G401 (cell line): ENCODE results near the gene ICA1. TPM values are rescaled to one million over a fixed set of nuclear protein-coding genes. Genes with fewer than 3 reads are reported as not detected.
"Not testable (repeated sequence)": the region's sequence is repeated elsewhere in the genome, so short reads cannot be mapped to it uniquely, and the experiment has no call there.

Experiments
- DNase-seq: peaks from one replicate; pipeline ENCODE4 v3.0.0-alpha.2; 2015; ENCODE audit warnings: low spot score
- in situ Hi-C: cut with HindIII; loops from 2 replicates; pipeline ENCODE4 v1.10.0; 2016; ENCODE audit warnings: low sequenced_read_pairs, mixed read lengths
- total RNA-seq: library from RNA; depleted of rRNA; stranded (reverse); fragments of >200 nt; shearing (Covaris generic); gene quantifications from 2 replicates; pipeline ENCODE4 v1.2.3, GENCODE V29; 2014; rRNA removed

The ICA1 gene
- total RNA-seq, 1 experiment from 2014 or later, result 29.1 TPM

DNA sequence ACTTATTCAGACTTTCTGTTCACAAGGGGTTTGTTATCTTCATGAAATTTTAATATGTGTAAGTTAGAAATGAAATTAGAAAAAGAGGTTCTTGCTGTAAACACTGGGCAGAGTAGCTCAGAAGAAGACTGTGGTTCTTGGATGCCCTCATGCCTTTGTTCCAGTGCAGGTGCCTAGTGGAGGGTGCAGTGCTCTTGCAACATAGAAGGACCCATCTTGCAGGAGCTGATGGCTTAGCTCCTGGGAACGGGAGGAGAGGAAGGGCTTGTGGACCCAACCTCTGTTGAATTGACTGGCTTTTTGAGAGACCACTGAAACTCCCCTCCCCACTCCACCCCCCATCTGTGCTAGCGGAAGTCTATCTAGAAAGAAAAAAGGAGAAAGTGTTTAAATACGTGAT lies 176.5 kb downstream of the ICA1 start:
- in situ Hi-C loops, result no loop called here
- DNase-seq, result no peak

DNA sequence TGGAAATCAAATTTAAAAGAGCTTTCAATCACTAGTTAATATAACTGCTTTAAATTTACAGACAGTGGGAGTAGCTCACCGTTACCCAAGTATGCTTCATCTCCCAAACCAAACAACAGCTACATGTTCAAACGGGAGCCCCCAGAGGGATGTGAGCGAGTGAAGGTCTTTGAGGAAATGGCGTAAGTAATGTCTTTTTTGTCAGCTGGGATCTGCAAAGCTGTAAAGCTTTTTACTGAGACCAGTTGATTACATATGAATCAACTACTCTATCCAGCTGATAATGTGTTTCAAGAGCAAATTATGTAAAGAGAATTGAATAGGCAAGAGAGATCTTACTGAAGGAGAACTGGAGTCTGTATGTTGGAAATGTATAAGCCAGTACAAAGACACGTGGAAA lies 177.1 kb downstream of the ICA1 start:
- DNase-seq, result no peak
- in situ Hi-C loops, result no loop called here

DNA sequence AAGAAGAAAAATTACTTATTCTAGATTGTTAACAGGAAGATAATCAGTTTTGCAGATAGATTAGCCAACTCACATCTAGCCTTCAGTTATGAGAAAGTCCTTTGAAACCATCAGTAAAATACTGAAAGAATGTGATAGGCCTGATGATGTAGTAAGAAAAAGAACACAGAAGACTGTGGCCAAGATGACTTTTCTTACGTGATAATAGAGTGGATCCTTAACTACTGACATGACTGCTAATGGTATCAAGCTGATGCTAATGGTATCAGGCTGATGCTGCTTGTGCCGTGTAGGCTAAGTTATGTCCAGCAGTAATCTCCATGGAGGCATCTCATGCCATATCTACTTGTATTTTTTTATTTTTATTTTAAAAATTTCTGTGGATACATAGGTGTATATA lies 179.2 kb downstream of the ICA1 start:
- DNase-seq, result no peak
- in situ Hi-C loops, result no loop called here

DNA sequence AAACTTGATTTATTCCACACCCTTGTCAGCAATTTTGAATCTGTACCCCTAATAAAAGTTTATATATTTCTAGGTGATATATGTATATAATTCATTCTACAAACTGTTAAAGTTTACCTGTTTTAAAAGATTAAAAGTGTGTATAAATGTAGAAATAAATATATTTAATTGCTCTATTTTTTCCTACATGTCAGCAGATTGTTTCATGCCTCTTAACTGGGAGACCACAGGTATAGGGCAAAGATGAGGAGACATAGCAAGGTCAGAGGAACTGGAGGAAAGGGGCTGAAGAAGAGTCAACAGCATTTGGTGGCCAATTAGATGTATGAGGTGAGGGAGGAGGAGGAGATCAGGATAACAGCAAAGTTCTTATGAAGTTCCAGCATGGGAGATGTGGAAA lies 183.5 kb downstream of the ICA1 start:
- in situ Hi-C loops, result no loop called here
- no peak for DNase-seq

DNA sequence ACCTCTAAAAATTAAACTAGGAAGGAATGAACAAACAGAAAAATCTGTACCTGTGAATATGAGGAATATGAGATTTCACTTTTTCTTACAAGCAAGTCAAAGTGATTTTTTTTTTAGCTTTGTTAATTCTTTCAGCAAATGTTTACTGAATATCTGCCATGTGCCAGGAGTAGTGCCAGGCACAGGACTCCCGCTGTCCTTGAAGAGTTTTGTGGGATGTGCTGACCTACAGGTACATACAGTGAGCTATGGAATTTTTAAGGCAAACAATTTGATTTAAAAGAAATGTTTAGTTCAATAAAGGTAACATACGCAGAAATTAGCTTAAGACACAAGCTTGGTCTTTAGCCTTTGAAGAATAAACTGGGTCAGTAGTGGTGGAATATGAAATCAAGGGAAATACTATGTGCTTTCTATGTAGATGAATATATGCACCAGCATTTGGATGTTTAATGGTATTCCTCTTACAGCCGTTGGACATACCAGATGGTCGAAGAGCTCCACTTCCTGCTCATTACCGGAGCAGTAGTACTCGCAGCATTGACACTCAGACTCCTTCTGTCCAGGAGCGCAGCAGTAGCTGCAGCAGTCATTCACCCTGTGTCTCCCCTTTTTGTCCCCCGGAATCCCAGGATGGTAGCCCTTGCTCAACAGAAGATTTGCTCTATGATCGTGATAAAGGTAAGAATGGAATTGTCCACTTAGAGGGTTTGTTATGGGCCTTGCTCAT lies 191.4 kb downstream of the ICA1 start:
- DNase-seq, result peak; percentile 90

DNA sequence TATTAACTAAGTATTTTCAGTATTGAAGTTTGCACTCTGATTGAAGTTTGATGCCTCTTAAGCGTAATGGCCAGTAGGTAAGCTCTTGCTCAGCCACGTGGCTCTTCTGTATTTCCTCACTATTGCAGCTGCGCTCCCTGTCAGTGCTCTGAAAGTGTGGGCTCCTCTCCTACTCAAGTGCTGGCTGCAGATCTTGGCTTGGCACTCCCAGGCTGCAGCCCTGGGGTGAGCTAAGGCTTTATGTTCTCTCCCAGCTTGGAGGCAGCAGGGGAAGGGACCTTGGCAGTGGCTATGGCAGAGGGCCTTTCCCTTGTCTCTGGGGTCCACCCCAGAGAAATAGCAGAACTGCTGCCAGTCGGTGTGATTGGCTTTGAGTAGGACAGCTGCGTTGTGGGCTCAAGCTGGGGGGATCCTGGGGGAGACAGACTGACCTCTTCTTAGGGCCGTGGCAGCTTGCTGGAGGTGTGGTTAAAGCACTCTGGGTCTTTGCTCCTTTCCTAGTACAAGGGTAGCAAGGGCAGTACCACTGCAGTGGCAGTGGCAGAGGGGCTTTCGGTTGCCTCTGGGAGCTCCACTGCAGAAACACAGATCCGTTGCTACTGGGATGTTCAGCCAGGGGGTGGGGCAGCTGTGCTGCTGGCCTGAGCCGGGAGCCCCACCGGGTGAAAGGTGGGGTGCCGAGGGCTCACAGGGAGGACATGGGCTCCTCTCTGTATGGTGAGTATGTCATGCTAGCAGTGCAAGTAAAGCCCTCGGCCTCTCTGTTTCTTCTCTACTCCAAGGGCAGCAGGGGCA lies 192.9 kb downstream of the ICA1 start:
- DNase-seq, result peak; percentile 81
- in situ Hi-C loops, result no loop called here

More for the DNA sequence above, 191.4 kb downstream of the ICA1 start:
- in situ Hi-C loops, result no loop called here

DNA sequence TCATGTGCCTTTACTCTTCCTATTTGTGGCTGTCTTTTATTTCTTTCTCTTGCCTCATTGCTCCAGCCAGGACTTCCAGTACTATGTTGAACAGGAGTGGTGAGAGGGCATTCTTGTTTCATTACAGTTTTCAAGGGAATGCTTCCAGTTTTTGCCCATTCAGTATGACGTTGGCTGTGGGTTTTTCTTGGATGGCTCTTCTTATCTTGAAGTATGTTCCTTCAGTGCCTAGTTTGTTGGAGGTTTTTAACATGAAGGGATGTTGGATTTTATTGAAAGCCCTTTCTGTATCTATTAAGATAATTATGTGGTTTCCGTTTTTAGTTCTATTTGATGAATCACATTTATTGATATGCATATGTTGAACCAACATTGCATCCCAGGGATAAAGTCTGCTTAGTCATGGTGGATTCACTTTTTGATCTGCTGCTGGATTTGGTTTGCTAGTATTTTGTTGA lies 196.6 kb downstream of the ICA1 start:
- no peak for DNase-seq
- in situ Hi-C loops, result no loop called here

DNA sequence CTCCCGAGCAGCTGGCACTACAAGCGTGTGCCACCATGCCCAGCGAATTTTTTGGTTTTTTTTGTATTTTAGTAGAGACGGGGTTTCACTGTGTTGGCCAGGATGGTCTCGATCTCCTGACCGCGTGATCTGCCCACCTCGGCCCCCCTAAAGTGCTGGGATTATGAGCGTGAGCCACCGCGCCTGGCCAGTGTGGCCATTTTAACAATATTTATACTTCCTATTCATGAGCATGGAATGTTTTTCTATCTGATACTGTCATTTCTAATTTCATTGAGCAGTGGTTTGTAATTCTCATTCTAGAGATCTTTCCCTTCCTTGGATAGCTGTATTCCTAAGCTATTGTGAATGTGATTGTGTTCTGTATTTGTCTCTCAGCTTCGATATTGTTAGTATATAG lies 197.1 kb downstream of the ICA1 start:
- DNase-seq, result no peak
- in situ Hi-C loops, result no loop called here

DNA sequence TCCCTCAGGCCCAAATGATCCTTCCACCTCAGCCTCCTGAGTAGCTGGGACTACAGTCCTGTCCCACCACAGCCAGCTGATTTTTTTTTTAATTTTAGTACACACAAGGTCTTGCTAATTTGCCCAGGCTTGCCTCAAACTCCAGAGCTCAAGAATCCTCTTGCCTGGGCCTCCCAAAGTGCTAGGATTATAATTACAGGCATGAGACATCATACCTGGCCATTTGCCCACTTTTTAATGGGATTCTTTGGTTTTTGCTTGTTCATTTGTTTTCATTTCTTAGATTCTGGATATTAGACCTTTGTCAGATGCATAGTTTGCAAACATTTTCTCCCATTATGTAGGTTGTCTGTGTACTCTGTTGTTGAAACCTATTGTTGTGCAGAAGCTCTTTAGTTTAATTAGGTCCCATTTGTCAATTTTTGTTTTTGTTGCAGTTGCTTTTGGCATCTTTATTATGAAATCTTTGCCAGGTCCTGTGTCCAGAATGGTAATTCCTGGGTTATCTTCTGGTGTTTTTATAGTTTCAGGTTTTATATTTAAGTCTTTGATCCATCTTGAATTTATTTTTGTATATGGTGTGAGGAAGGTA lies 198.2 kb downstream of the ICA1 start:
- in situ Hi-C loops, result no loop called here
- no peak for DNase-seq

DNA sequence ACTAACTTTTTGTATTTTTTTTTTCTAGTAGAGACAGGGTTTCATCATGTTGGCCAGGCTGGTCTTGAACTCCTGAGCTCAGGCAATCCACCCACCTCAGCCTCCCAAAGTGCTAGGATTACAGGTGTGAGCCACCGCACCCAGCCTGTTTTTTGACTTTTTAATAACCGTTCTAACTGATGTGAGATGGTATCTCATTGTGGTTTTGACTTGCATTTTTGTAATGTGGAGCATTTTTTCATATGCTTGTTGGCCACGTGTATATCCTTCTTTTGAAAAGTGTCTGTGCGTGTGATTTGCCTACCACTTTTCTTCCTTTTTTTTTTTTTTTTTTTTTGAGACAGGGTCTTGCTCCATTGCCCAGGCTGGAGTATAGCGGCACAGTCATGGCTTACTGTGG lies 198.7 kb downstream of the ICA1 start:
- in situ Hi-C loops, DNase-seq: not testable (repeated sequence)

Other genes with a start within 250 kb of the ICA1 start
- gene NXPH1, start 171.4 kb upstream of the ICA1 start, total RNA-seq, result not detected in 2 replicates